Neutrophil (primary cell): ENCODE measurements around the gene MRPL9.

Source experiments
- H3K27ac ChIP-seq: fragments of 200-600 bp; sonication (generic); 2 replicates; pipeline ENCODE4 v1.5.1; 2016; ENCODE audit warnings: mild to moderate bottlenecking, moderate library complexity
- H3K27me3 ChIP-seq: fragments of 200-600 bp; sonication (generic); 2 replicates; pipeline ENCODE4 v1.6.0; 2016; ENCODE audit warnings: mild to moderate bottlenecking
- H3K36me3 ChIP-seq: fragments of 200-600 bp; sonication (generic); 2 replicates; pipeline ENCODE4 v1.5.1; 2017
- H3K4me1 ChIP-seq, 2 experiments: fragments of 200-600 bp in 1 of 2; sonication (generic) in 1 of 2; 1 replicate in 1 of 2; 2 replicates in 1 of 2; pipeline versions ENCODE4 v1.5.1 to v1.6.1; 2013 to 2016; ENCODE audit warnings: low read depth in 1 of 2, low read length in 1 of 2, mild to moderate bottlenecking in 1 of 2, moderate library complexity in 1 of 2; ENCODE audit not compliant: control insufficient read depth in 1 of 2, insufficient read depth in 1 of 2
- H3K4me3 ChIP-seq, 2 experiments: fragments of 200-600 bp in 1 of 2; sonication (generic) in 1 of 2; 1 replicate in 1 of 2; 2 replicates in 1 of 2; pipeline ENCODE4 v1.5.1; 2013 to 2016; ENCODE audit warnings: low read depth in 1 of 2, low read length in 1 of 2, mild to moderate bottlenecking in 1 of 2, moderate library complexity in 1 of 2
- H3K9me3 ChIP-seq: fragments of 200-600 bp; sonication (generic); 2 replicates; pipeline ENCODE4 v1.5.1; 2016
- CTCF ChIP-seq: fragments of 200-600 bp; sonication (generic); IDR thresholded peaks from 2 replicates; pipeline ENCODE4 v1.5.1; 2016; ENCODE audit warnings: antibody characterized with exemption

The MRPL9 gene

DNA sequence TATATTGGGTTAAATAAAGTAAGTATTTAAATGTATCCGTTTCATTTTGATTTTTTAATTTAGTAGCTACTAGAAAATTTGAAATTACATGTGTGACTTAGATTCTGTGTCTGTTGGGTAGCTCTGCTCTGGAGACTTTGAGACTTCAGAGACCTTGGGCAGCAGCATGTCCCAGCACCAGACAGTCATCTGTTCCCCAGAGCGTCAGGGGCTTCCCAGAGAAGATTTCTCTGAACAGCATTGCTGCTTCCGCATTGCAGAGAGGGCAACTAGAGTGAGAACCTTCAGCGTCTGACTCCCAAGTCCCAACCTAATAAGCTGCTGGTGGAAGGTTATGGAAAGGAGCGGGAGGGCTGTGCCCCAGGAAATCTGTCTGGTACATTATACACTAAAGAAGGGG, 35.3 kb upstream of the MRPL9 start:
- peaks cover 51% of the 10 kb centered on the region for H3K27me3 ChIP-seq
- no peaks in the 10 kb centered on the region for H3K4me1 ChIP-seq
- H3K9me3 ChIP-seq = no peaks in the 10 kb centered on the region
- H3K4me3 ChIP-seq = no peak overlapping the region
- no peaks in the 10 kb centered on the region for H3K36me3 ChIP-seq
- TF ChIP-seq CTCF = no peak
- no peak overlapping the region for H3K27ac ChIP-seq

DNA sequence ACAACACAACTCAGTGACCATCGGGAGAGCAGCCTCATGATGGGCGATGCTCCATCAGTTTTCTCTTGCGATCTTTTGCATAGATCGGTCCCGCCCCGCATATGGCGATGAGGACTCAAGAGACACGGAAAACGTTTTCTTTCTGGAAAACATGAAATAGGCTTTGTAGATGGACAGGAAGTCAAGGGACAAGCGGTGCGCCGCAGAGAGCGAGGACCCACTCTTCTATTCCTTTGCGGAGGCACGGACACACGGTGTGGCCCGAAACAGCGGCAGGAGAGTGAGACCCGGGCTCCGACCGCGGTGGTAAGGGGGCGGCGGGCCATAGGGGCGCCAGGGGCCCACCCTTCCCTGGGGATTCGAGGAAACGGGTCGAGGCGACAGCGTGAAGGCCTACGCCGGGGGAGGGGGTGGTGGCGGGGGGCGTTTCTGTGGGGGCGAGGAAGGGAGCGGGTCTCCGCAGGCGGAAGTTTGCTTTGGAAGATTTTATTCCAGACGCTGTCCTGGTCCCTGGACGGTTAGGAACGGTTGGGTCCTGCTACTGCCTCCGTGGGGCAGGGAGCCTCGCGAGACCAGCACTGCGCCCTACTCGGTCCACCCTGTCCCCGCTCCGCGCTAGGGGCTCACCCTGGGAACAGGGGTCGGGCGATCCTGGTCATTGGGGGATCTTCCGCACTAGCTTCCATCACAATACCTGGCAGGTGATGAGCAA, 27.8 kb upstream of the MRPL9 start:
- no peak for TF ChIP-seq CTCF
- Histone ChIP-seq H3K27me3 (peaks cover 22% of the 10 kb centered on the region), H3K9me3 (no peaks in the 10 kb centered on the region), H3K4me1 (peaks cover 9 to 18% of the 10 kb centered on the region in 2 experiments), H3K36me3 (no peaks in the 10 kb centered on the region), H3K27ac (peak overlapping the region; percentile 45), H3K4me3 (peak overlapping the region; percentile 93)

- Histone ChIP-seq H3K36me3 (no peaks in the 10 kb centered on the region), H3K4me3 (peak within 1 kb of the TSS; percentile 93), H3K27me3 (peaks cover 25% of the 10 kb centered on the region), H3K9me3 (no peaks in the 10 kb centered on the region), H3K27ac (peak within 1 kb of the TSS; percentile 45), H3K4me1 (peaks cover 9 to 18% of the 10 kb centered on the region in 2 experiments)
- TF ChIP-seq CTCF = peak; percentile 64
Observed at GRCh38 chr1:151790071-151790939, 27.0 kb upstream of the MRPL9 start, which contains the start of gene TDRKH. TSS of gene TDRKH (minus strand) at chr1:151790500. CDS start at chr1:151783022, 7,478 bp downstream.

- H3K9me3 ChIP-seq = no peaks in the 10 kb centered on the region
- H3K27ac ChIP-seq = no peak overlapping the region
- no peak for TF ChIP-seq CTCF
Observed at GRCh38 chr1:151787689-151788088, 24.4 kb upstream of the MRPL9 start.

GRCh38 chr1:151783796-151784195, 20.5 kb upstream of the MRPL9 start:
- no peaks in the 10 kb centered on the region for H3K36me3 ChIP-seq
- H3K9me3 ChIP-seq = no peaks in the 10 kb centered on the region
- no peak overlapping the region for H3K27ac ChIP-seq
- no peak for TF ChIP-seq CTCF
- H3K4me1 ChIP-seq = no peaks in the 10 kb centered on the region
- peaks cover 7% of the 10 kb centered on the region for H3K27me3 ChIP-seq
- no peak overlapping the region for H3K4me3 ChIP-seq

More at GRCh38 chr1:151787689-151788088, 24.4 kb upstream of the MRPL9 start:
- H3K27me3 ChIP-seq = peaks cover 28% of the 10 kb centered on the region
- peaks cover 9 to 18% of the 10 kb centered on the region in 2 experiments for H3K4me1 ChIP-seq
- H3K36me3 ChIP-seq = no peaks in the 10 kb centered on the region
- H3K4me3 ChIP-seq = no peak overlapping the region
